NT2/D1 (cell line): Measurements from ENCODE around the gene CYB5R2.

Experiments used
- SUZ12 ChIP-seq: IDR thresholded peaks from 2 replicates; pipeline ENCODE4 v1.6.1; 2011; ENCODE audit not compliant: insufficient read length, insufficient read depth; ENCODE audit errors: extremely low read depth
- ZNF274 ChIP-seq: IDR thresholded peaks from 2 replicates; pipeline ENCODE4 v1.6.1; 2011; ENCODE audit warnings: mild to moderate bottlenecking, low read depth, low read length

DNA sequence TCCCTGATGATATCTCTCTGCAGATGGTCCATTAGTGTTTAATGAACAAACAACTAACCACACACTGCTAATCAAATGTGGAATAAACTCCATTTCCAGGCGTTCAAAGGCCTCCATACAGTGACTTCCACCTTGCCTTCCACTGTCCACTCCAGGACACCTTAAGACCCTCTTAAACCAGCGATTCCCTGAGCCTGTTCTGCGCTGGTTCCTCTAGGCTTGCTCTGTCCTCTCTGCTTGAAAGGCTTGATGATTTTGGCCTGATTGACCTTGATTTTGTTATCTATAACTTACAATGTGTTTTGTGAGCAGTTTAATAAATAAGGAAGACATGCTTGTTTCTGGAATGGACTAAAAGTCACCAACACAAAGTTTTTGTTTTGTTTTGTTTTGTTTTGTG, 20.9 kb upstream of the CYB5R2 start:
- no peak for TF ChIP-seq ZNF274
- TF ChIP-seq SUZ12: no peak
